NCI-H510A treated with DMSO at 0.1 percent for 48 hours (cell line): ENCODE results near the gene HBG2.
"Not testable (repeated sequence)": the region's sequence is repeated elsewhere in the genome, so short reads cannot be mapped to it uniquely, and the experiment has no call there.

ENCODE experiments used
- DNase-seq: peaks from one replicate; lab custom pipeline; 2025; lab: John Stamatoyannopoulos, UW

HBG2 gene

GRCh38 chr11:5249807-5250396, 4.7 kb downstream of the HBG2 start, which contains the start of gene HBG1:
Gene HBG1, minus strand, starts transcription at chr11:5249857. Its CDS starts 53 bp downstream, at chr11:5249804.
- not testable (repeated sequence) for DNase-seq

GRCh38 chr11:5248498-5248897, 6.1 kb downstream of the HBG2 start:
- not testable (repeated sequence) for DNase-seq

GRCh38 chr11:5247472-5248192, 6.9 kb downstream of the HBG2 start:
- no peak for DNase-seq

GRCh38 chr11:5246772-5247471, 7.7 kb downstream of the HBG2 start:
- no peak for DNase-seq

- DNase-seq, result no peak
Observed at GRCh38 chr11:5245155-5245554, 9.4 kb downstream of the HBG2 start.

- no peak for DNase-seq
Observed at GRCh38 chr11:5243816-5244180, 10.8 kb downstream of the HBG2 start.

- no peak for DNase-seq
Observed at GRCh38 chr11:5242933-5243815, 11.4 kb downstream of the HBG2 start.

GRCh38 chr11:5242208-5242607, 12.4 kb downstream of the HBG2 start:
- no peak for DNase-seq

- DNase-seq, result no peak
Observed at GRCh38 chr11:5241458-5241857, 13.1 kb downstream of the HBG2 start.

- no peak for DNase-seq
Observed at GRCh38 chr11:5240458-5240857, 14.1 kb downstream of the HBG2 start.

GRCh38 chr11:5240056-5240455, 14.5 kb downstream of the HBG2 start:
- no peak for DNase-seq

- no peak for DNase-seq
Observed at GRCh38 chr11:5239046-5239445, 15.5 kb downstream of the HBG2 start.

GRCh38 chr11:5238486-5238885, 16.1 kb downstream of the HBG2 start:
- DNase-seq, result no peak

- DNase-seq, result no peak
Observed at GRCh38 chr11:5237420-5237819, 17.2 kb downstream of the HBG2 start.

- DNase-seq, result no peak
Observed at GRCh38 chr11:5235364-5236095, 19.1 kb downstream of the HBG2 start.

- no peak for DNase-seq
Observed at GRCh38 chr11:5234381-5234834, 20.2 kb downstream of the HBG2 start, which contains the start of gene HBD. Gene HBD, minus strand, starts transcription at chr11:5234483. Its CDS starts 50 bp downstream, at chr11:5234433.

GRCh38 chr11:5233307-5233706, 21.3 kb downstream of the HBG2 start:
- DNase-seq, result no peak

- no peak for DNase-seq
Observed at GRCh38 chr11:5232821-5233220, 21.8 kb downstream of the HBG2 start.

- no peak for DNase-seq
Observed at GRCh38 chr11:5232176-5232575, 22.4 kb downstream of the HBG2 start.

GRCh38 chr11:5231111-5231510, 23.5 kb downstream of the HBG2 start:
- no peak for DNase-seq

GRCh38 chr11:5230266-5230665, 24.3 kb downstream of the HBG2 start:
- no peak for DNase-seq
